Measurements from ENCODE around the gene CCDC136.

Gene CCDC136

DNA sequence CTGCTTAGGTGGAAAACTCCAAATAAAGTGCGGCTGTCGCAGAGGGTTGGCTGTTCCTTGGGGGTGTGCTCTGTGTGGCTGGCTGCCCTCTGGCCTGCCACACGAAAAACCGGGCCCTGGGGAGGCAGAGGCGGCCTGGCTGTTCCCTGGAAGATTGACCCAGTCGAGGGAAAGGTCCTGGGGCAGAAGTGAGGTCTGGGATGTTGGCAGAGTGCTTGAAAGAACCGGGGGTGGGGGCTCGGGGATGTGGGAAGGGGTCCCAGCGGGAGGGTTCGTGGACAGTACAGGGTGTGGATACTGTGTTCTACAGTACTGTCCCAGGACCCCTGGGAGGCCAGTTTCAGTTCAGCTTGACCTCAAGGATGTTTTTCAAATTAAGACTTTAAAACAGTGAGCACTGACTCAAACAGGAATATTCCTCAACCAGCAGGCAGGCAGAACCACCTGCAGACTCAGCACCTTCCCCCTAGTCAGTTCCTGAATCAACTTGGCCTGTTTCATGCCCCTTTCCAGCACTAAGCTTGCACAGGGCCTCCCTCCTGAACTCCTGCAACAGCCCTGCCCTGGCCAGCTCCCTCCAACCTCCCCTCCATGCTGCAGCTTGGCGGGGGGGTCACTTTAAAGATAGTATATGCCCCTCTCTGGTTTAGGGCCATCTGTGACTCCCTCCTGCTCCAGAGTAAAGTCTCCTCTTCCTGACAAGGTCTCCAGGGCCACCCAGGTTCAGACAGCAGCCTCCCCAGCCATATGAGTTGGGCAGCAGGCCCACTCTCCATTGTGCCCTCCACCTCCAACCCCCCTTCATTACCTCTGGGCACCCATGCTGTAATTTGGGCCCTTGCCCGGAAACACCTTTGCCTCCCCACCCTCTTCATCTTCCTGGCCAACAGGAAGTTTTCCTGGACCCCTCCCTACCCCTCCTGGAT, 67.7 kb downstream of the CCDC136 start:
- ATAC-seq (ENCODE audit: low read depth) (no peak), DNase-seq (ENCODE audit: low spot score in 2 of 2) (no peak)
- no peaks in the 10 kb centered on the region for H3K9me3 Mint-ChIP-seq
- no peaks in the 10 kb centered on the region for H3K27me3 Mint-ChIP-seq
- no peak overlapping the region for H3K4me3 Mint-ChIP-seq
- H3K36me3 Mint-ChIP-seq = no peaks in the 10 kb centered on the region
- no peak overlapping the region for H3K27ac Mint-ChIP-seq
- peaks cover 7% of the 10 kb centered on the region for H3K4me1 Mint-ChIP-seq

DNA sequence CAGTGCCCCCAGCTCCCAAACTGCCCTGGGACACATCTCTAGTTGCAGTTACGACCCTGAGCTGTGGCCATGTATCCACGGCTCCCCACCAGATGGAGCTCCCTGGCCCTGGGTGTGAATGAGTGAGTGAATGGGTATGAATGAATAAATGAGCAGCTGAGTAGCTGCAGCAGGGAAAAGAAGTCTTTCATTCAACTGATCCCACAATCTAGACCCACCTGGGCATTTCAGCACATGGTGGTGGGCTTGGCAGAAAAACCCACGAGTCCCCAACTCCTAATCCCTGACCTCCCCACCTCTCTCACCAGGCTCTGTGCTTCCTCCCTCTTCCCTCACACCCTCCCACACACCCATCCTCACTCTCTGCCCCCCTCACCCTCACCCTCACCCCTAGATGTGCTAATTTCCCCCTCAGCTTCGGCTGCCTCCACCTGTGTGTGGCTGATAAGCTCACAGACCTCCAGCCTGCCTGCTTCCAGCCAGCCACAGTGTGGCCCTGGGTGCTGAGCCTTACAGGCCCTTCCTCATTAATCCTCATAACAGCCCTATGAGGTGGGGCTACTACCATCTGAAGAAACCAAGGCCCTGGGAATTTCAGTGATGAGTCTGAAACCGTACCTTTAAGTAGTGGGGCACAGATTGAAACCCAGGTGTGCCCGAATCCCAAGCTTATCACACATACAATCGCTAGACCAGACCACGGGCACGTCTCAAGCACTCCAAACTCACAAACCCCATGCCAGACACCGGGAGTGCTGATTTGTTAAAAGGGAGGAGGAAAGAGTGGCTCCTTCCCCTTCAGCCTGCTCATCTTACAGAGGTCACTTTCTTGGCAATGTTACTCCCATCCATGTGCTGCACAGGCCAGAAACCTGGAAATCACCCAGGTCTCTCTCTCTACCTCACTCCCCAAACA, 68.6 kb downstream of the CCDC136 start:
- no peak for ATAC-seq (ENCODE audit: low read depth)
- H3K36me3 Mint-ChIP-seq = peaks cover 5% of the 10 kb centered on the region
- no peak overlapping the region for H3K4me3 Mint-ChIP-seq
- H3K4me1 Mint-ChIP-seq = peaks cover 12% of the 10 kb centered on the region
- DNase-seq (ENCODE audit: low spot score in 2 of 2) = no peak
- H3K9me3 Mint-ChIP-seq = no peaks in the 10 kb centered on the region
- no peaks in the 10 kb centered on the region for H3K27me3 Mint-ChIP-seq
- H3K27ac Mint-ChIP-seq = no peak overlapping the region

GRCh38 chr7:128861957-128862570, 70.3 kb downstream of the CCDC136 start:
- DNase-seq (ENCODE audit: low spot score in 2 of 2) (no peak), ATAC-seq (ENCODE audit: low read depth) (no peak)
- no peaks in the 10 kb centered on the region for H3K9me3 Mint-ChIP-seq

GRCh38 chr7:128862571-128863432, 71.0 kb downstream of the CCDC136 start, which contains the start of gene ATP6V1F:
TSS of gene ATP6V1F (plus strand) at chr7:128862856. CDS start at chr7:128862905, 49 bp downstream.
- ATAC-seq (ENCODE audit: low read depth) = peak; percentile 83
- H3K27me3 Mint-ChIP-seq = no peaks in the 10 kb centered on the region

More at GRCh38 chr7:128861957-128862570, 70.3 kb downstream of the CCDC136 start:
- H3K27me3 Mint-ChIP-seq = no peaks in the 10 kb centered on the region
- peak overlapping the region; percentile 96 for H3K27ac Mint-ChIP-seq
- H3K4me1 Mint-ChIP-seq = peaks cover 21% of the 10 kb centered on the region
- peaks cover 15% of the 10 kb centered on the region for H3K36me3 Mint-ChIP-seq
- H3K4me3 Mint-ChIP-seq = peak overlapping the region; percentile 94

GRCh38 chr7:128863433-128863989, 71.7 kb downstream of the CCDC136 start:
- Mint-ChIP-seq H3K27ac (peak overlapping the region; percentile 96), H3K27me3 (no peaks in the 10 kb centered on the region), H3K9me3 (no peaks in the 10 kb centered on the region), H3K36me3 (peaks cover 19% of the 10 kb centered on the region), H3K4me3 (peak overlapping the region; percentile 94), H3K4me1 (peaks cover 27% of the 10 kb centered on the region)
- ATAC-seq (ENCODE audit: low read depth) (peak; percentile 21), DNase-seq (ENCODE audit: low spot score in 2 of 2) (no peak)

More at GRCh38 chr7:128862571-128863432, 71.0 kb downstream of the CCDC136 start, which contains the start of gene ATP6V1F:
- Mint-ChIP-seq H3K4me1 (peaks cover 24% of the 10 kb centered on the region), H3K9me3 (no peaks in the 10 kb centered on the region), H3K4me3 (peak within 1 kb of the TSS; percentile 94), H3K36me3 (peaks cover 18% of the 10 kb centered on the region), H3K27ac (peak within 1 kb of the TSS; percentile 96)
- DNase-seq (ENCODE audit: low spot score in 2 of 2) = peak; percentile 98 to 100

DNA sequence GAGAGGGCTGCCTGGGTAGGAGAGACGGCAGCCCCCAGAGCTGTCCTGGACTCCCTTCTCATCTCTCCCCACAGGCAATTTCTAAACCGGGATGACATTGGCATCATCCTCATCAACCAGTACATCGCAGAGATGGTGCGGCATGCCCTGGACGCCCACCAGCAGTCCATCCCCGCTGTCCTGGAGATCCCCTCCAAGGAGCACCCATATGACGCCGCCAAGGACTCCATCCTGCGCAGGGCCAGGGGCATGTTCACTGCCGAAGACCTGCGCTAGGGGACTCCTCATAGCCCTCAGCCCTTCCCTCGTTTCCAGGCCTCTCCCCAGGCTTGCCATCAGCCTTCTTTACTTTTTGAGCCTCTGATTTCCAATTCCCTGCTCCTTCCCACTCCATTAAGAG, 73.5 kb downstream of the CCDC136 start:
- Mint-ChIP-seq H3K36me3 (peaks cover 19% of the 10 kb centered on the region), H3K9me3 (no peaks in the 10 kb centered on the region), H3K4me3 (no peak overlapping the region), H3K4me1 (peaks cover 35% of the 10 kb centered on the region), H3K27me3 (peaks cover 4% of the 10 kb centered on the region), H3K27ac (peak overlapping the region; percentile 29)
- DNase-seq (ENCODE audit: low spot score in 2 of 2) (no peak), ATAC-seq (ENCODE audit: low read depth) (no peak)

- Mint-ChIP-seq H3K36me3 (peaks cover 19% of the 10 kb centered on the region), H3K4me1 (peaks cover 40% of the 10 kb centered on the region), H3K27ac (peak overlapping the region; percentile 29), H3K27me3 (peaks cover 5% of the 10 kb centered on the region), H3K4me3 (no peak overlapping the region), H3K9me3 (no peaks in the 10 kb centered on the region)
- ATAC-seq (ENCODE audit: low read depth) (no peak), DNase-seq (ENCODE audit: low spot score in 2 of 2) (no peak)
Measured at GRCh38 chr7:128865996-128866877, 74.5 kb downstream of the CCDC136 start.

- Mint-ChIP-seq H3K36me3 (peaks cover 19% of the 10 kb centered on the region), H3K4me3 (no peak overlapping the region), H3K27ac (no peak overlapping the region), H3K27me3 (peaks cover 5% of the 10 kb centered on the region), H3K4me1 (peaks cover 37% of the 10 kb centered on the region), H3K9me3 (no peaks in the 10 kb centered on the region)
- DNase-seq (ENCODE audit: low spot score in 2 of 2) = no peak
- ATAC-seq (ENCODE audit: low read depth) = no peak
Measured at GRCh38 chr7:128867241-128867640, 75.5 kb downstream of the CCDC136 start.

- DNase-seq (ENCODE audit: low spot score in 2 of 2) = no peak
Measured at GRCh38 chr7:128867842-128868623, 76.3 kb downstream of the CCDC136 start.

DNA sequence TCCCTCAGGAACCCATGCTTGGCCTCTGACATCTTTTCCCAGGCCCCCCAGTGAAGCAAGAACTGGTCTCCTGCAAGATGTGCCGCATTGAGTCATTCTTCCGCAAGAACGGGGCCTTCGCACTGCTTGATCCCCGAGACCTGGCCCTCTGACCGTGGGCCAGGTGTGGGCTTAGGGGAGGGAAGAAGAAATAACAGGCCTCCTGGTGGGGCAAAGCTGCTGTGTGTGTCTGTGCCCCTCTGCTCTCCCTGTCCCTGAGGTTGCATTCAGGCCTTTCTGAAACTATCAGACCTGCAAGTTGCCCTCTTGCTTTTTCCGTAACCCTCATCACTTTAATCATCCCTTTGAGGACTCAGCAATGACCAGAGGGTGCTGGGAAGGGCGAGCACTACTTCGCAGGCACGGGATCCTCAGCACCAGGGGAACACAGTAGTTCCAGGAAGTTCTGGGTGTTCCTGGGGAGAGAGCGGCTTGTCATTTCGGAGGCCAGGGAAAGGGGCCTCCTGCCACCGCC, 76.9 kb downstream of the CCDC136 start:
- Mint-ChIP-seq H3K4me3 (peak overlapping the region; percentile 69), H3K4me1 (peaks cover 34% of the 10 kb centered on the region), H3K36me3 (peaks cover 19% of the 10 kb centered on the region), H3K27ac (no peak overlapping the region), H3K9me3 (no peaks in the 10 kb centered on the region), H3K27me3 (peaks cover 5% of the 10 kb centered on the region)
- DNase-seq (ENCODE audit: low spot score in 2 of 2) = no peak
- ATAC-seq (ENCODE audit: low read depth) = peak; percentile 2

More at GRCh38 chr7:128867842-128868623, 76.3 kb downstream of the CCDC136 start:
- Mint-ChIP-seq H3K9me3 (no peaks in the 10 kb centered on the region), H3K4me1 (peaks cover 36% of the 10 kb centered on the region), H3K27ac (no peak overlapping the region), H3K4me3 (no peak overlapping the region), H3K27me3 (peaks cover 5% of the 10 kb centered on the region), H3K36me3 (peaks cover 19% of the 10 kb centered on the region)
- no peak for ATAC-seq (ENCODE audit: low read depth)

Measured in memory B cell (primary cell).